M059J (cell line): ENCODE data around the gene MYO1A. TPM values are rescaled to one million over a fixed set of nuclear protein-coding genes. Genes with fewer than 3 reads are reported as not detected.
"Not testable (repeated sequence)": the region's sequence is repeated elsewhere in the genome, so short reads cannot be mapped to it uniquely, and the experiment has no call there.

Source experiments
- DNase-seq: peaks from one replicate; pipeline ENCODE4 v3.0.0-alpha.2; 2012; ENCODE audit warnings: low read depth
- total RNA-seq: library from RNA; depleted of rRNA; stranded (reverse); fragments of >200 nt; shearing (Covaris generic); gene quantifications from 2 replicates; pipeline ENCODE4 v1.2.3, GENCODE V29; 2014

The MYO1A gene
- total RNA-seq, 1 experiment from 2014 or later = not detected

- peak; percentile 93 for DNase-seq
Observed at GRCh38 chr12:57087691-57088353, 37.9 kb upstream of the MYO1A start.

GRCh38 chr12:57087010-57087690 is 37.2 kb upstream of the MYO1A start:
- peak; percentile 82 for DNase-seq

GRCh38 chr12:57086493-57087009 is 36.6 kb upstream of the MYO1A start:
- DNase-seq = peak; percentile 65

- no peak for DNase-seq
Observed at GRCh38 chr12:57085999-57086492, 36.1 kb upstream of the MYO1A start.

GRCh38 chr12:57080855-57081254 is 30.9 kb upstream of the MYO1A start:
- no peak for DNase-seq

- DNase-seq = peak; percentile 19
Observed at GRCh38 chr12:57079821-57080220, 29.9 kb upstream of the MYO1A start.

GRCh38 chr12:57078519-57079404 is 28.8 kb upstream of the MYO1A start, which contains the start of gene NEMP1:
Gene NEMP1 (minus strand): TSS chr12:57078791. CDS start chr12:57078745, 46 bp downstream.
- peak; percentile 100 for DNase-seq

- not testable (repeated sequence) for DNase-seq
Observed at GRCh38 chr12:57073566-57074450, 23.9 kb upstream of the MYO1A start.

- DNase-seq = no peak
Observed at GRCh38 chr12:57072661-57073060, 22.7 kb upstream of the MYO1A start.

- peak; percentile 71 for DNase-seq
Observed at GRCh38 chr12:57069523-57069922, 19.6 kb upstream of the MYO1A start.

- DNase-seq = no peak
Observed at GRCh38 chr12:57066245-57066644, 16.3 kb upstream of the MYO1A start.

GRCh38 chr12:57063991-57064685 is 14.2 kb upstream of the MYO1A start:
- no peak for DNase-seq

- DNase-seq = no peak
Observed at GRCh38 chr12:57058454-57058853, 8.5 kb upstream of the MYO1A start.

- DNase-seq = no peak
Observed at GRCh38 chr12:57057067-57057751, 7.3 kb upstream of the MYO1A start.

- no peak for DNase-seq
Observed at GRCh38 chr12:57055824-57056223, 5.9 kb upstream of the MYO1A start.

- DNase-seq = not testable (repeated sequence)
Observed at GRCh38 chr12:57053901-57054300, 4.0 kb upstream of the MYO1A start.

GRCh38 chr12:57053146-57053545 is 3.2 kb upstream of the MYO1A start:
- DNase-seq = not testable (repeated sequence)

- DNase-seq = no peak
Observed at GRCh38 chr12:57051011-57051410, 1.1 kb upstream of the MYO1A start.

- DNase-seq = no peak
Observed at GRCh38 chr12:57049119-57049446, 846 bp downstream of the MYO1A start.
